Inflammatory macrophage treated with lipopolysaccharide for 1 hour (primary cell): ENCODE results near the gene DDX55.
"Not testable (repeated sequence)": the region's sequence is repeated elsewhere in the genome, so short reads cannot be mapped to it uniquely, and the experiment has no call there.

Source experiments
- DNase-seq, 2 donors: peaks; one replicate each; pipeline ENCODE4 v3.0.0-alpha.2; 2020 to 2022

The DDX55 gene

GRCh38 chr12:123601602-123602489, at the start of gene DDX55:
Gene DDX55, plus strand, starts transcription at chr12:123602099. Its CDS starts 50 bp downstream, at chr12:123602149.
- peak; percentile 82 to 88 for DNase-seq

- DNase-seq = peak in 1 of 2 donors; percentile 36
Measured at GRCh38 chr12:123554136-123554535, 47.8 kb upstream of the DDX55 start.

GRCh38 chr12:123554843-123555242, 47.1 kb upstream of the DDX55 start:
- DNase-seq = not testable (repeated sequence)

GRCh38 chr12:123558487-123558886, 43.4 kb upstream of the DDX55 start:
- not testable (repeated sequence) for DNase-seq

GRCh38 chr12:123559468-123559867, 42.4 kb upstream of the DDX55 start:
- DNase-seq = peak; percentile 24 to 33

- no peak for DNase-seq
Measured at GRCh38 chr12:123571343-123571813, 30.5 kb upstream of the DDX55 start.

- no peak for DNase-seq
Measured at GRCh38 chr12:123572391-123572790, 29.5 kb upstream of the DDX55 start.

- no peak for DNase-seq
Measured at GRCh38 chr12:123573870-123574269, 28.0 kb upstream of the DDX55 start.

- DNase-seq = no peak
Measured at GRCh38 chr12:123576611-123577010, 25.3 kb upstream of the DDX55 start.

- no peak for DNase-seq
Measured at GRCh38 chr12:123578243-123578642, 23.7 kb upstream of the DDX55 start.

- not testable (repeated sequence) for DNase-seq
Measured at GRCh38 chr12:123578829-123579228, 23.1 kb upstream of the DDX55 start.

- no peak for DNase-seq
Measured at GRCh38 chr12:123580772-123581171, 21.1 kb upstream of the DDX55 start.

GRCh38 chr12:123591702-123592481, 10.0 kb upstream of the DDX55 start:
- DNase-seq = no peak

- no peak for DNase-seq
Measured at GRCh38 chr12:123595729-123596128, 6.2 kb upstream of the DDX55 start.

GRCh38 chr12:123597100-123597499, 4.8 kb upstream of the DDX55 start:
- no peak for DNase-seq

GRCh38 chr12:123598522-123598921, 3.4 kb upstream of the DDX55 start:
- DNase-seq = no peak

GRCh38 chr12:123599310-123599709, 2.6 kb upstream of the DDX55 start:
- DNase-seq = no peak

GRCh38 chr12:123599721-123600120, 2.2 kb upstream of the DDX55 start:
- no peak for DNase-seq

- DNase-seq = peak; percentile 30 to 38
Measured at GRCh38 chr12:123602651-123603195, 824 bp downstream of the DDX55 start.

GRCh38 chr12:123603495-123603894, 1.6 kb downstream of the DDX55 start:
- DNase-seq = not testable (repeated sequence)

GRCh38 chr12:123607756-123608155, 5.9 kb downstream of the DDX55 start:
- DNase-seq = no peak

- DNase-seq = no peak
Measured at GRCh38 chr12:123608182-123608581, 6.3 kb downstream of the DDX55 start.

- DNase-seq = no peak
Measured at GRCh38 chr12:123614110-123614509, 12.2 kb downstream of the DDX55 start.
